Peyer's patch (tissue), 4 donors: ENCODE measurements around the gene ZBTB8A. TPM values are rescaled to one million over a fixed set of nuclear protein-coding genes. Genes with fewer than 3 reads are reported as not detected.

Source experiments
- DNase-seq, 3 donors: peaks; one replicate each; pipeline ENCODE4 v3.0.0-alpha.2; 2017 to 2019
- H3K27ac ChIP-seq, 4 donors: fragments of 200-600 bp; sonication (generic); one replicate each; pipeline ENCODE4 v1.5.1; 2016 to 2019
- H3K27me3 ChIP-seq, 2 donors: fragments of 200-600 bp; sonication (generic); one replicate each; pipeline ENCODE4 v1.5.1; 2019
- H3K36me3 ChIP-seq, 3 donors: fragments of 200-600 bp; sonication (generic); one replicate each; pipeline ENCODE4 v1.5.1; 2016 to 2019
- H3K4me1 ChIP-seq, 4 donors: fragments of 200-600 bp; sonication (generic); one replicate each; pipeline ENCODE4 v1.5.1; 2016 to 2019
- H3K4me3 ChIP-seq, 4 donors: fragments of 200-600 bp; sonication (generic); 1 replicate in 3 of 4; 2 replicates in 1 of 4; pipeline ENCODE4 v1.5.1; 2016 to 2019; ENCODE audit warnings: mild to moderate bottlenecking in 1 of 4
- H3K9me3 ChIP-seq, 4 donors: fragments of 200-600 bp; sonication (generic); one replicate each; pipeline ENCODE4 v1.5.1; 2016 to 2019; ENCODE audit warnings: mild to moderate bottlenecking in 1 of 4
- POLR2A ChIP-seq, 2 donors: fragments of 450-650 bp; IDR thresholded peaks; one replicate each; pipeline ENCODE4 v1.5.1; 2017; ENCODE audit warnings: antibody characterized with exemption in 2 of 2, mild to moderate bottlenecking in 2 of 2, moderate library complexity in 2 of 2
- total RNA-seq, 4 donors: library from RNA; depleted of rRNA; stranded (reverse); fragments of >200 nt; gene quantifications; one replicate each; pipeline ENCODE4 v1.1.0, GENCODE V29; 2016
- TF ChIP-seq, protein P1 (sequence below), 6 experiments: fragments of 450-650 bp in 4 of 6; fragments of 200-600 bp in 2 of 6; sonication (generic) in 1 of 6; IDR thresholded peaks; one replicate each; pipeline ENCODE4 v1.5.1; 2017 to 2019; ENCODE audit warnings: antibody characterized with exemption in 6 of 6, mild to moderate bottlenecking in 3 of 6, moderate library complexity in 1 of 6

ZBTB8A gene
- total RNA-seq, 4 donors from 2014 or later, result 2.3 to 5.8 (median 4.7) TPM

DNA sequence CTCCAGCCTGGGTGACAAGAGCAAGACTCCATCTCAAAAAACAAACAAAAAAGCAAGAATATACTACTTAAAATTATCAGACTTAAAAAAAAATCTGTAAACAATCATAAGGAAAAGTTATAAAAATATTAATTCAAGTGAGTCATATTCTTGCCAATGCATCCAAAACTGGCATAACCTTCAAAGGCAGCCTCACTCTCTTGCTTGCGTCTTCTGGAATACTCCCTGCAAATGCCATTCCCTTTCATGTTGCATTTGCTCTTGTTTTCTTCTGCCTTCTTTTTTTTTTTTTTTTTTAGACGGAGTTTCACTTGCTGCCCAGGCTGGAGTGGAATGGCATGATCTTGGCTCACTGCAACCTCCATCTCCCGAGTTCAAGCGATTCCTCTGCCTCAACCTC, 32.2 kb upstream of the ZBTB8A start:
- no peak for DNase-seq
- Histone ChIP-seq H3K36me3 (no peaks in the 10 kb centered on the region), H3K9me3 (no peaks in the 10 kb centered on the region), H3K27ac (no peak overlapping the region), H3K4me3 (no peak overlapping the region), H3K4me1 (no peaks in the 10 kb centered on the region), H3K27me3 (no peaks in the 10 kb centered on the region)
- no peak for TF ChIP-seq POLR2A (IDR thresholded peaks at IDR 0.05)
- TF ChIP-seq, protein P1, sequence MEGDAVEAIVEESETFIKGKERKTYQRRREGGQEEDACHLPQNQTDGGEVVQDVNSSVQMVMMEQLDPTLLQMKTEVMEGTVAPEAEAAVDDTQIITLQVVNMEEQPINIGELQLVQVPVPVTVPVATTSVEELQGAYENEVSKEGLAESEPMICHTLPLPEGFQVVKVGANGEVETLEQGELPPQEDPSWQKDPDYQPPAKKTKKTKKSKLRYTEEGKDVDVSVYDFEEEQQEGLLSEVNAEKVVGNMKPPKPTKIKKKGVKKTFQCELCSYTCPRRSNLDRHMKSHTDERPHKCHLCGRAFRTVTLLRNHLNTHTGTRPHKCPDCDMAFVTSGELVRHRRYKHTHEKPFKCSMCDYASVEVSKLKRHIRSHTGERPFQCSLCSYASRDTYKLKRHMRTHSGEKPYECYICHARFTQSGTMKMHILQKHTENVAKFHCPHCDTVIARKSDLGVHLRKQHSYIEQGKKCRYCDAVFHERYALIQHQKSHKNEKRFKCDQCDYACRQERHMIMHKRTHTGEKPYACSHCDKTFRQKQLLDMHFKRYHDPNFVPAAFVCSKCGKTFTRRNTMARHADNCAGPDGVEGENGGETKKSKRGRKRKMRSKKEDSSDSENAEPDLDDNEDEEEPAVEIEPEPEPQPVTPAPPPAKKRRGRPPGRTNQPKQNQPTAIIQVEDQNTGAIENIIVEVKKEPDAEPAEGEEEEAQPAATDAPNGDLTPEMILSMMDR (IDR thresholded peaks at IDR 0.05), result no peak

DNA sequence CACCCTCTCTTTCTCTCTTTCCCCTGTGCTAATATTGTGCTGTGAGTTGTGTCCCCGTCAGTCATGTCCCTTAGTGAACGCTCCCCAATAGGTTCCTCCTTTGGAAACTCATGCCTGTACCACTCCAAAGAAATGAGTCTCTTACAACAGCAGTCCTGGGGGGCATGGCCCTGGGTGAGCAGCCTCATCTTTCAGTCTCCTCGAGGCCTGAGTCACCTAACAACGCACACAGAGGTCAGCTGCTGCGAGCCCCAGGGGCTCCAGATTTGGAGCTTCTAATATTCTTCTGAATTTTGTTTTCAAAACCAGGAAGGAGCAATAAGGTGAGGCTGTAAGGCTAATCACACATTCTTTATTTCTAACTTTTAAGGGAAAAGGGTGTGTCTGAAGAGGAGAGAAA, 30.5 kb upstream of the ZBTB8A start:
- H3K36me3 ChIP-seq, result no peaks in the 10 kb centered on the region
- no peaks in the 10 kb centered on the region for H3K9me3 ChIP-seq
- no peak for DNase-seq
- H3K27ac ChIP-seq, result no peak overlapping the region
- no peaks in the 10 kb centered on the region for H3K27me3 ChIP-seq
- no peak overlapping the region for H3K4me3 ChIP-seq
- no peak for TF ChIP-seq POLR2A (IDR thresholded peaks at IDR 0.05)
- TF ChIP-seq, protein P1 (IDR thresholded peaks at IDR 0.05), result no peak
- no peaks in the 10 kb centered on the region for H3K4me1 ChIP-seq

DNA sequence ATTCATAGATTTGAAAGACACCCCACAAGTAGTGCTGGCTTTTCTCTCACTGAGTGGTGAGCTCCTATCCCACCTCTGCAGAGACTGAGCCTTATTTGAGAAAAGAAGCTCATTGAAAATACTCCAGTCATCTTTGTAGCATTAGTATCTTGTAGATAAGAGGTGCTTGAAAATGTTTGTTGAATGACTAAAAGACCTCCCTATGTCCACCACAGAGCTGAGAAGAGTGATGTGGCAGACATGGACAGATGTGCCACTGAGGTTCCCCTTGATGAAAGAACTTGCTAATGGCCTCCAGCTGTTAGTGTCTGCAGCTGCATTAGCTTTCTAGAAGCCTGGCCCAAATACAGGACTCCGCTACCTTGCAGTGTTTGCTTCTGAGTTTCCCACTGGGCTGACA, 29.3 kb upstream of the ZBTB8A start:
- H3K4me3 ChIP-seq, result no peak overlapping the region
- H3K9me3 ChIP-seq, result no peaks in the 10 kb centered on the region
- no peaks in the 10 kb centered on the region for H3K27me3 ChIP-seq
- no peak for DNase-seq
- H3K4me1 ChIP-seq, result no peaks in the 10 kb centered on the region
- H3K36me3 ChIP-seq, result no peaks in the 10 kb centered on the region
- no peak for TF ChIP-seq POLR2A (IDR thresholded peaks at IDR 0.05)
- no peak overlapping the region for H3K27ac ChIP-seq

DNA sequence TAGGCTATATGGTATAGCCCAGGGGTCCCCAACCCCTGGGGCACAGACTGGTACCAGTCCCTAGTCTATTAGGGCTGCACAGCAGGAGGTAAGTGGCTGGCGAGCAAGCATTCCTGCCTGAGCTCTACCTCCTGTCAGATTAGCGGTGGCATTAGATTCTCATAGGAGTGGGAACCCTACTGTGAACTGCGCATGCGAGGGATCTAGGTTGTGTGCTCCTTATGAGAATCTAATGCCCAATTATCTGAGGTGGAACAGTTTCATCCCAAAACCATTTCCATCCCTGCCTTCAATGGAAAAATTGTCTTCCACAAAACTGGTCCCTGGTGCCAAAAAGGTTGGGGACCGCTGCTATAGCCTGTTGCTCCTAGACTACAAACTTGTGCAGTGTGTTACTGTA, 22.8 kb upstream of the ZBTB8A start:
- H3K9me3 ChIP-seq, result no peaks in the 10 kb centered on the region

DNA sequence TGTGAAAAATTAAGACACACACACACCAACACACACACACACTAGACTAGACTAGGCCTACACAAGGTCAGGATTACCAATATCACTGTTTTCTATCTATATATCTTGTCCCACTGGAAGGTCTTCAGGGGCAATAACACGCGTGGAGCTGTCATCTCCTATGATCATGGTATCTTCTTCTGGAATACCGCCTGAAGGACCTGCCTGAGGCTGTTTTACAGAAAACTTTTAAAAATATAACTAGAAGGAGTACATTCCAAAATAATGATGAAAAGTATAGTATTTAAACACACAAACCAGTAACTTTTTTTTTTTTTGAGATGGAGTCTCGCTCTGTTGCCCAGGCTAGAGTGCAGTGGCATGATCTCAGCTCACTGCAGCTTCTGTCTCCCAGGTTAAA, 20.3 kb upstream of the ZBTB8A start:
- no peaks in the 10 kb centered on the region for H3K9me3 ChIP-seq
- H3K27ac ChIP-seq, result no peak overlapping the region
- H3K4me1 ChIP-seq, result peaks cover 0 to 5% (median 0%) of the 10 kb centered on the region in 4 donors
- DNase-seq, result no peak
- TF ChIP-seq, protein P1 (IDR thresholded peaks at IDR 0.05), result no peak
- TF ChIP-seq POLR2A (IDR thresholded peaks at IDR 0.05), result no peak
- no peak overlapping the region for H3K4me3 ChIP-seq
- H3K36me3 ChIP-seq, result no peaks in the 10 kb centered on the region
- no peaks in the 10 kb centered on the region for H3K27me3 ChIP-seq

More for the DNA sequence above, 22.8 kb upstream of the ZBTB8A start:
- Histone ChIP-seq H3K36me3 (no peaks in the 10 kb centered on the region), H3K4me1 (peaks cover 0 to 5% (median 0%) of the 10 kb centered on the region in 4 donors), H3K4me3 (no peak overlapping the region), H3K27ac (no peak overlapping the region), H3K27me3 (no peaks in the 10 kb centered on the region)
- DNase-seq, result no peak
- TF ChIP-seq, protein P1 (IDR thresholded peaks at IDR 0.05), result no peak
- no peak for TF ChIP-seq POLR2A (IDR thresholded peaks at IDR 0.05)

DNA sequence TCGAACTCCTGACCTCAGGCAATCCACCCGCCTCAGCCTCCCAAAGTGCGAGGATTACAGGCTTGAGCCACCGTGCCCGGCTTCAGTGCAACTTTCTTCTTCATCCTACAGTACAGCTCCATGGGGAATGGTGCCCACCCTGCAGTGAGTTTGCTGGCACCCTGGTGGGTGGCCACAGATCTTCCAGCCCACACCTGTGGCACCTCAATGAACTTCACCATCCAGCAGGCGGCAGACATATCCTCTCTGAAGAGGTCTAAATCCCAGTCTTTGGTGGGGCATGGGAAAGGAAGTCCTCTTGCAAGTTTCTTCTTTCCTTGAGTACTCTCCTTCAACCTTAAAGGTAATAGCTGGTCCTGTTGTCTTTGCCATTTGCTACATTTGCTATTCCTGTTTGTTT, 18.1 kb upstream of the ZBTB8A start:
- DNase-seq, result no peak
- H3K4me1 ChIP-seq, result peaks cover 0 to 5% (median 0%) of the 10 kb centered on the region in 4 donors
- no peaks in the 10 kb centered on the region for H3K36me3 ChIP-seq
- H3K27ac ChIP-seq, result no peak overlapping the region
- no peak overlapping the region for H3K4me3 ChIP-seq
- no peaks in the 10 kb centered on the region for H3K27me3 ChIP-seq
- no peaks in the 10 kb centered on the region for H3K9me3 ChIP-seq
- TF ChIP-seq, protein P1 (IDR thresholded peaks at IDR 0.05), result no peak
- TF ChIP-seq POLR2A (IDR thresholded peaks at IDR 0.05), result no peak
